ENCODE results near the gene AFDN.

DNA sequence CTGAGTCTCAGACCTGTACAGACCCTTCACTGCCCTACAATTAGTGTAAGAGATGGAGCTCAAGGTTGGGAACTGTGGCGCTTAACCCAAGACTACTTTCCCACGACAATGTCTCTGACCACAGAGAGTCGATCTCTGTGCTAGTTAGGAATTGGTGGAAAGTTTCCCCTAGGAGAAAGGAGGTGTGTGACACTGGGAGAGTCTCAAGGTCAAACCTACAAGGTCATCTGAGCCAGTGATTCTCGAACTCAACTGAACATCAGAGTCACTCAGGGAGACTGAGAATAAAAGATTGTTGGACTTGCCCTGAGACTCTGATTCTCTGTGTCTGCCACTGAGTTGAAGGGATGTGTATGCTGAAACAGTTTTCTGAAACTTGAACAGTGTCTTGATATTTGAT is 9.7 kb upstream of the AFDN start:
- TF ChIP-seq EZH2 (IDR thresholded peaks at IDR 0.05; ENCODE audit: borderline replicate concordance, low read length) (no peak), CTCF (conservative IDR thresholded peaks at IDR 0.05 in 1 of 2, IDR thresholded peaks at IDR 0.05 in 1 of 2; ENCODE audit: extremely low read depth in 1 of 2, insufficient read depth in 1 of 2, low read depth in 1 of 2, low read length in 2 of 2) (no peak)
